ENCODE results near the gene SLC2A10. TPM values are rescaled to one million over a fixed set of nuclear protein-coding genes. Genes with fewer than 3 reads are reported as not detected.

SLC2A10 gene
- total and polyA plus RNA-seq, 10 of the 15 experiments (the other 5 are each of a cell fraction or from before 2014, with no cell fraction given) = not detected

DNA sequence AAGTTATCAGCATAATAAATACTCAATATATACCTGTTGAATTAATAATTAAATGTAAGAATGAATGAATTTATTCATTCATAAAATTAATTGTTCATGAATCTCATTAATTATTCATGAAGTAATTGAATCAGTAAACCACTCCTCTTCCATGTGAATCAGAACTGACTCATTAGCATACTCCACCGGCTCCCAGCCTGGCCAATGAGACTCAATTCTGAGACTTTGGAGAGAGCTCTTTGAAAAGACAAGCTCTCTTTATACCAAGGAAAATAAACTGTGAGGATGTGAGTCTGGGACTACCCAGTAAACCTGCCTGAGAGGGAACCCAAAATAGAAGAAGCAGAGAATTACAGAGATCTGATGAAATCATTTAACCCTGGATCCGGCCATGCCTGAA is 8.4 kb upstream of the SLC2A10 start (continued):
- TF ChIP-seq, protein P1, sequence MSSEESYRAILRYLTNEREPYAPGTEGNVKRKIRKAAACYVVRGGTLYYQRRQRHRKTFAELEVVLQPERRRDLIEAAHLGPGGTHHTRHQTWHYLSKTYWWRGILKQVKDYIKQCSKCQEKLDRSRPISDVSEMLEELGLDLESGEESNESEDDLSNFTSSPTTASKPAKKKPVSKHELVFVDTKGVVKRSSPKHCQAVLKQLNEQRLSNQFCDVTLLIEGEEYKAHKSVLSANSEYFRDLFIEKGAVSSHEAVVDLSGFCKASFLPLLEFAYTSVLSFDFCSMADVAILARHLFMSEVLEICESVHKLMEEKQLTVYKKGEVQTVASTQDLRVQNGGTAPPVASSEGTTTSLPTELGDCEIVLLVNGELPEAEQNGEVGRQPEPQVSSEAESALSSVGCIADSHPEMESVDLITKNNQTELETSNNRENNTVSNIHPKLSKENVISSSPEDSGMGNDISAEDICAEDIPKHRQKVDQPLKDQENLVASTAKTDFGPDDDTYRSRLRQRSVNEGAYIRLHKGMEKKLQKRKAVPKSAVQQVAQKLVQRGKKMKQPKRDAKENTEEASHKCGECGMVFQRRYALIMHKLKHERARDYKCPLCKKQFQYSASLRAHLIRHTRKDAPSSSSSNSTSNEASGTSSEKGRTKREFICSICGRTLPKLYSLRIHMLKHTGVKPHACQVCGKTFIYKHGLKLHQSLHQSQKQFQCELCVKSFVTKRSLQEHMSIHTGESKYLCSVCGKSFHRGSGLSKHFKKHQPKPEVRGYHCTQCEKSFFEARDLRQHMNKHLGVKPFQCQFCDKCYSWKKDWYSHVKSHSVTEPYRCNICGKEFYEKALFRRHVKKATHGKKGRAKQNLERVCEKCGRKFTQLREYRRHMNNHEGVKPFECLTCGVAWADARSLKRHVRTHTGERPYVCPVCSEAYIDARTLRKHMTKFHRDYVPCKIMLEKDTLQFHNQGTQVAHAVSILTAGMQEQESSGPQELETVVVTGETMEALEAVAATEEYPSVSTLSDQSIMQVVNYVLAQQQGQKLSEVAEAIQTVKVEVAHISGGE (CRISPR knock-in tag; IDR thresholded peaks at IDR 0.05) = no peak
- TF ChIP-seq EED (IDR thresholded peaks at IDR 0.05; ENCODE audit: low read depth) (no peak), YBX1 (IDR thresholded peaks at IDR 0.05) (no peak), FOS (IDR thresholded peaks at IDR 0.05; ENCODE audit: borderline replicate concordance, extremely low read depth, insufficient read length) (no peak), RFX5 (IDR thresholded peaks at IDR 0.05; ENCODE audit: low read depth, low read length) (no peak), JUND (IDR thresholded peaks at IDR 0.05; ENCODE audit: low read depth, low read length) (no peak), HDGF (IDR thresholded peaks at IDR 0.05) (no peak), POLR2AphosphoS5 (IDR thresholded peaks at IDR 0.05; ENCODE audit: low read length) (no peak), CHD2 (IDR thresholded peaks at IDR 0.05; ENCODE audit: borderline replicate concordance, low read depth, low read length) (no peak)
- TF ChIP-seq, protein P2, sequence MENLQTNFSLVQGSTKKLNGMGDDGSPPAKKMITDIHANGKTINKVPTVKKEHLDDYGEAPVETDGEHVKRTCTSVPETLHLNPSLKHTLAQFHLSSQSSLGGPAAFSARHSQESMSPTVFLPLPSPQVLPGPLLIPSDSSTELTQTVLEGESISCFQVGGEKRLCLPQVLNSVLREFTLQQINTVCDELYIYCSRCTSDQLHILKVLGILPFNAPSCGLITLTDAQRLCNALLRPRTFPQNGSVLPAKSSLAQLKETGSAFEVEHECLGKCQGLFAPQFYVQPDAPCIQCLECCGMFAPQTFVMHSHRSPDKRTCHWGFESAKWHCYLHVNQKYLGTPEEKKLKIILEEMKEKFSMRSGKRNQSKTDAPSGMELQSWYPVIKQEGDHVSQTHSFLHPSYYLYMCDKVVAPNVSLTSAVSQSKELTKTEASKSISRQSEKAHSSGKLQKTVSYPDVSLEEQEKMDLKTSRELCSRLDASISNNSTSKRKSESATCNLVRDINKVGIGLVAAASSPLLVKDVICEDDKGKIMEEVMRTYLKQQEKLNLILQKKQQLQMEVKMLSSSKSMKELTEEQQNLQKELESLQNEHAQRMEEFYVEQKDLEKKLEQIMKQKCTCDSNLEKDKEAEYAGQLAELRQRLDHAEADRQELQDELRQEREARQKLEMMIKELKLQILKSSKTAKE (IDR thresholded peaks at IDR 0.05; ENCODE audit: low read depth, poor library complexity, severe bottlenecking) = no peak
- TF ChIP-seq, protein P3, sequence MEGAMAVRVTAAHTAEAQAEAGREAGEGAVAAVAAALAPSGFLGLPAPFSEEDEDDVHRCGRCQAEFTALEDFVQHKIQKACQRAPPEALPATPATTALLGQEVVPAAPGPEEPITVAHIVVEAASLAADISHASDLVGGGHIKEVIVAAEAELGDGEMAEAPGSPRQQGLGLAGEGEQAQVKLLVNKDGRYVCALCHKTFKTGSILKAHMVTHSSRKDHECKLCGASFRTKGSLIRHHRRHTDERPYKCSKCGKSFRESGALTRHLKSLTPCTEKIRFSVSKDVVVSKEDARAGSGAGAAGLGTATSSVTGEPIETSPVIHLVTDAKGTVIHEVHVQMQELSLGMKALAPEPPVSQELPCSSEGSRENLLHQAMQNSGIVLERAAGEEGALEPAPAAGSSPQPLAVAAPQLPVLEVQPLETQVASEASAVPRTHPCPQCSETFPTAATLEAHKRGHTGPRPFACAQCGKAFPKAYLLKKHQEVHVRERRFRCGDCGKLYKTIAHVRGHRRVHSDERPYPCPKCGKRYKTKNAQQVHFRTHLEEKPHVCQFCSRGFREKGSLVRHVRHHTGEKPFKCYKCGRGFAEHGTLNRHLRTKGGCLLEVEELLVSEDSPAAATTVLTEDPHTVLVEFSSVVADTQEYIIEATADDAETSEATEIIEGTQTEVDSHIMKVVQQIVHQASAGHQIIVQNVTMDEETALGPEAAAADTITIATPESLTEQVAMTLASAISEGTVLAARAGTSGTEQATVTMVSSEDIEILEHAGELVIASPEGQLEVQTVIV (IDR thresholded peaks at IDR 0.05; ENCODE audit: borderline replicate concordance, partially characterized antibody) = no peak

Data from GM12878 (cell line).